RWPE2 (cell line): ENCODE measurements around the gene TCEAL8.

Experiments
- ATAC-seq: fragments of 200-7000 bp; cut with Tn5 transposase; 3 replicates; pipeline ENCODE4 v1.9.1; 2021; ENCODE audit warnings: low read depth
- DNase-seq: peaks from one replicate; pipeline ENCODE4 v3.0.0-alpha.2; 2020; ENCODE audit warnings: low spot score
- H3K27ac ChIP-seq: fragments of 450-650 bp; 2 replicates; pipeline ENCODE4 v1.5.1; 2017; ENCODE audit warnings: mild to moderate bottlenecking; ENCODE audit not compliant: poor library complexity, severe bottlenecking
- H3K27me3 ChIP-seq: fragments of 250-450 bp; sonication (Bioruptor Pico); 2 replicates; pipeline ENCODE4 v1.5.1; 2021; ENCODE audit warnings: mild to moderate bottlenecking, moderate library complexity; ENCODE audit not compliant: insufficient read depth, poor library complexity, severe bottlenecking
- H3K36me3 ChIP-seq: fragments of 250-450 bp; sonication (Bioruptor Pico); 2 replicates; pipeline ENCODE4 v1.5.1; 2020; ENCODE audit warnings: low read depth, mild to moderate bottlenecking, moderate library complexity
- H3K4me1 ChIP-seq: fragments of 250-450 bp; sonication (Bioruptor Pico); 2 replicates; pipeline ENCODE4 v1.5.1; 2021; ENCODE audit warnings: mild to moderate bottlenecking, moderate library complexity; ENCODE audit not compliant: insufficient read depth, poor library complexity, severe bottlenecking
- H3K4me3 ChIP-seq: fragments of 250-450 bp; sonication (Bioruptor Pico); 2 replicates; pipeline ENCODE4 v1.5.1; 2021; ENCODE audit warnings: mild to moderate bottlenecking, moderate library complexity; ENCODE audit not compliant: severe bottlenecking
- H3K9me3 ChIP-seq: fragments of 250-450 bp; sonication (Bioruptor Pico); 2 replicates; pipeline ENCODE4 v1.5.1; 2021; ENCODE audit warnings: mild to moderate bottlenecking, moderate library complexity; ENCODE audit not compliant: severe bottlenecking
- TF ChIP-seq, protein P1 (sequence below): fragments of 450-650 bp; IDR thresholded peaks from one replicate; pipeline ENCODE4 v1.5.1; 2017; ENCODE audit warnings: mild to moderate bottlenecking, moderate library complexity; ENCODE audit not compliant: poor library complexity, severe bottlenecking

TCEAL8 gene

DNA sequence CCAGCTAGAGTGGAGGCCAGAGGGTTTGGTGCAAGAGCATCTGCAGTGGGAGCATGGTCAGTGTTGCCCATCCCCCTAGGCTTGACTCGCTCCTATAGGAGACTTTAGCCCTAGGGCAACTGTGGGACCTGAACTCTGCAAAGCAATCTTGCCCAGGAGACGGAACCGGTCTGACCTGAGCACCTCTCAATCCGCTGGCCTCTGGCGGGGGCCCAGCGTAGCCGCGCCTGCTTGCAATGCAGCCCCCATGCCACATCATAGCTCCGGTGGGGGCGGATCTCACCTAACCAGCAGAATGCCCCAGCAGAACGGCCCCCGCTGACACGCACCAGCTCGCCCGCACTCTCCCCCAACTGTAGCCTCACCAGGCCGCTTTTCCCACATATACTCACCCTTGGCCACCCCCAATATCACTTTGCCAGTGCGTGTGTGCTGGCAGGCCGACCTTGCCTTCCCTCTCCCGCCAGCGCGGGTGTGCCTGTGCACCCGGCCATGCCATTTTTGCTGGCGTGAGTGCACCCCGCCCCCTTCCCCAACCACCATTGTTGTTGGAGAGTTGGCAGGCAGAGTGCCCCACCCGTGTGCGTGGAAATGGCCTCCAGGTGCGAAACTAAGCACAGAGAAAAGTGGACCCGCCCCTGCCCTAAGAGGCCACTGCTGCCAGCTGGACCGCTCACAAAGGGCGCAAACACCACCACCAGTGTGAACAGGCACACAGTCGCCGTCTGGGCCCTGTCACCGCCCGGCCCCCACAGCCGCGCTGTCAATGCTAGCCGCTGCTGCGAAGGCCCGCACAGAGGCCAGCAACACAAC, 34.2 kb downstream of the TCEAL8 start:
- Histone ChIP-seq H3K36me3 (peaks cover 6% of the 10 kb centered on the region; the same call in 1 of the 2 replicates), H3K27ac (no peak overlapping the region), H3K9me3 (no peaks in the 10 kb centered on the region), H3K4me3 (no peak overlapping the region), H3K4me1 (no peaks in the 10 kb centered on the region), H3K27me3 (no peaks in the 10 kb centered on the region)
- TF ChIP-seq, protein P1, sequence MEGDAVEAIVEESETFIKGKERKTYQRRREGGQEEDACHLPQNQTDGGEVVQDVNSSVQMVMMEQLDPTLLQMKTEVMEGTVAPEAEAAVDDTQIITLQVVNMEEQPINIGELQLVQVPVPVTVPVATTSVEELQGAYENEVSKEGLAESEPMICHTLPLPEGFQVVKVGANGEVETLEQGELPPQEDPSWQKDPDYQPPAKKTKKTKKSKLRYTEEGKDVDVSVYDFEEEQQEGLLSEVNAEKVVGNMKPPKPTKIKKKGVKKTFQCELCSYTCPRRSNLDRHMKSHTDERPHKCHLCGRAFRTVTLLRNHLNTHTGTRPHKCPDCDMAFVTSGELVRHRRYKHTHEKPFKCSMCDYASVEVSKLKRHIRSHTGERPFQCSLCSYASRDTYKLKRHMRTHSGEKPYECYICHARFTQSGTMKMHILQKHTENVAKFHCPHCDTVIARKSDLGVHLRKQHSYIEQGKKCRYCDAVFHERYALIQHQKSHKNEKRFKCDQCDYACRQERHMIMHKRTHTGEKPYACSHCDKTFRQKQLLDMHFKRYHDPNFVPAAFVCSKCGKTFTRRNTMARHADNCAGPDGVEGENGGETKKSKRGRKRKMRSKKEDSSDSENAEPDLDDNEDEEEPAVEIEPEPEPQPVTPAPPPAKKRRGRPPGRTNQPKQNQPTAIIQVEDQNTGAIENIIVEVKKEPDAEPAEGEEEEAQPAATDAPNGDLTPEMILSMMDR = no peak
- DNase-seq (no peak), ATAC-seq (no peak)

DNA sequence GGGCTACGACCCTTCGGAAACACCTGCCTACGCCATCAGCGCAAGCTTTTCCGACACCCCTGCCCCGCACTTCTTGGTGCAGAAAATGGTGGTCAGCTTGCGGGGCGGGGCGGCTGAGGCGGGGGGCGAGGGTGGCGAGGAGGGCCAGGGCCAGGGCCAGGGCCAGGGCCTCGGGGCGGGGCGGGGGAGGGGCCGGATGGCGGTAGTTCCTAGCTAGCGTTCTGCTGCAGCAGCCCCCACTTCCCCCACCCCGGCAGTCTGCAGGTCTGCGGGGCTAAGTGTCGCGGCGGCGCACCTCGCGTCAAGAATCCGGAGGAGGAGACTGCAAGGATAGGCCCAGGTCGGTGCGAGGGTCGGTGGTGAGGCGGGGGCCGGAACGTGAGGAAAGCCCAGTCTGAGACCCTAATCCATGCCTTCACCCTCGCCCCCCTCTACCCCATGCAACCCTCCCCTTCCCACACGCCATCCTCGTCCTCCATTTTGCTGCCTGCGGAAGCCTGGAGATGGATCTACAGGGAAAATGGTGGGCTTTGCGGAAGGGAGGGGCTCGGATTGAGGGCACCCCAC, 39.4 kb downstream of the TCEAL8 start:
- TF ChIP-seq, protein P1 = no peak
- ATAC-seq = peak; percentile 27

DNA sequence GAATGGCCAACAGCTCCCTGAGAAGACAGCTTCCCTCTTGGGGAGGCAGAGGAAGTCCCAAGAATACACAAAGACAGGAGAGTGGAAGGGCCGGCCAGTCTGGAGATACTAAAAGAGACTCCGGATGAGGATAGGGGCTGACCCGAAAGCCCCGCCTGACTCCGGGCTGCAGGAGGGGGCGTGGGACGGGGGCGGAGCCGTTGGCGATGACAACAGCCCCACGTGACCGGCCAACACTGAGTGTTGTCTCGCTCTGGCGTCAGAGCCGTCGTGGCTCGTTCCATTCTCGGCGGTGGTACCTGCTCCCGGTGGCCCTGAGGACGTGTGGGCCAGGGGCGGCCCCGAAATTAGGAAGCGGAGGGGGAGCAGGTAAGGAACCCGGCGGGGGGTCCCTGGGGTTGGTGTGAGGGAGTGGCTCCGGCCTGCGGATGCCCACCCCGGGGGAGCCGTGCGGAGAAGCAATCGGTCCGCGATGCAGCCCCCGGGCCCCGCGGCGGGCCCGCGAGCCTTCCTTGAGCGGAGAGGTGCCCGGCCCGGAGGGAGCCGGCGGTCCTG, 40.0 kb downstream of the TCEAL8 start, which contains the start of gene BEX4:
TSS of gene BEX4 (plus strand) at position 239 of the 555 bp plus-strand sequence. CDS start 1,046 bp downstream, outside the sequence.
- Histone ChIP-seq H3K4me3 (peak within 1 kb of the TSS; percentile 85), H3K4me1 (no peaks in the 10 kb centered on the region), H3K27me3 (no peaks in the 10 kb centered on the region), H3K36me3 (peaks cover 6% of the 10 kb centered on the region; the same call in 1 of the 2 replicates), H3K9me3 (no peaks in the 10 kb centered on the region), H3K27ac (peak within 1 kb of the TSS; percentile 18)
- ATAC-seq = peak; percentile 93
- DNase-seq = peak; percentile 65
- TF ChIP-seq, protein P1 = no peak

More for the DNA sequence above, 39.4 kb downstream of the TCEAL8 start:
- peaks cover 6% of the 10 kb centered on the region; the same call in 1 of the 2 replicates for H3K36me3 ChIP-seq
- H3K4me3 ChIP-seq = peak overlapping the region; percentile 85
- DNase-seq = peak; percentile 26
- no peaks in the 10 kb centered on the region for H3K4me1 ChIP-seq
- H3K9me3 ChIP-seq = no peaks in the 10 kb centered on the region
- H3K27ac ChIP-seq = peak overlapping the region; percentile 18
- no peaks in the 10 kb centered on the region for H3K27me3 ChIP-seq

DNA sequence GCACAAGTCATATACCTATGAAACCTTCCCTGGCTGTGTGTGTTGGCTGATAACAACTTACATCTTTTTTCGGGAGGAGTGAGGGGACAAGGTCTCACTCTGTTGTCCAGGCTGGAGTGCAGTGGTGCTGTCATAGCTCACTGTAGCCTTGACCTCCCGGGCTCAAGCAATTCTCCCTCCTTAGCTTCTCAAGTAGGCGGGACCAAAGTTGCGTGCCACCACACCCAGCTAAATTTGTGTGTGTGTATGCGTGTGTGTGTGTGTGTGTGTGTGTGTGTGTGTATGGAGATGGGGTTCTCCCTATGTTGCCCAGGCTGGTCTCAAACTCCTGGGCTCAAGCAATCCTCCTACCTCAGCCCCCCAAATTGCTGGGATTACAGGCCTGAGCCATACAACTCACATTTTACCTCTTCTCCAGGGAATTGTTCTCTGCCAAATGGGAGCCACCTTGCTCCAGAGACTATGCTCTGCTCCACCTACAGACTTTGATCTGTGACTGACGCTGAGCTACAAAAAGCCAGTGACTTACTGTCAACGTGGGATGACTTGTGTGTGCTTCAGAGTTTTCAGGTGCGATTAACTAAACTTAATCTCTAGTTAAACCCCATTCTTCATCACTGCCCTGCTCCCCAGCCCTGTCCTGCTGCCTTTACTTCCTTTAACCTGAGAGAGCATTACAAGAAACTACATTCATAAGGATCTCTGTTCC, 42.1 kb downstream of the TCEAL8 start:
- no peak for ATAC-seq
- no peak for DNase-seq
- Histone ChIP-seq H3K4me1 (no peaks in the 10 kb centered on the region), H3K9me3 (no peaks in the 10 kb centered on the region), H3K36me3 (peaks cover 6% of the 10 kb centered on the region; the same call in 1 of the 2 replicates), H3K27ac (no peak overlapping the region), H3K4me3 (no peak overlapping the region), H3K27me3 (no peaks in the 10 kb centered on the region)
- TF ChIP-seq, protein P1 = no peak
